PFSK-1 (cell line): ENCODE results near the gene CD164L2.

Experiments
- FOXP2 ChIP-seq: optimal IDR thresholded peaks from 2 replicates; pipeline ENCODE3; 2011; ENCODE audit warnings: borderline replicate concordance, control low read depth, inconsistent platforms; ENCODE audit not compliant: insufficient read depth; ENCODE audit errors: extremely low read length, extremely low read depth
- POLR2AphosphoS5 ChIP-seq: IDR thresholded peaks from 2 replicates; pipeline ENCODE4 v1.6.1; 2012; ENCODE audit warnings: low read depth, mild to moderate bottlenecking, control low read depth, low read length, moderate library complexity
- SIN3A ChIP-seq: IDR thresholded peaks from 2 replicates; pipeline ENCODE4 v1.6.1; 2012; ENCODE audit warnings: mild to moderate bottlenecking, low read length, moderate library complexity, borderline replicate concordance; ENCODE audit not compliant: insufficient read depth
- TAF1 ChIP-seq: IDR thresholded peaks from 2 replicates; pipeline ENCODE4 v1.6.1; 2012; ENCODE audit warnings: low read length, control low read depth, borderline replicate concordance; ENCODE audit not compliant: insufficient read depth
- TF ChIP-seq, protein P1 (sequence below), 2 experiments: IDR thresholded peaks; 2 replicates each; pipeline versions ENCODE4 v1.6.1 to v1.8.0; 2011 to 2012; ENCODE audit warnings: low read depth in 2 of 2, low read length in 2 of 2, control low read depth in 1 of 2, inconsistent platforms in 1 of 2, mild to moderate bottlenecking in 1 of 2, moderate library complexity in 1 of 2; ENCODE audit not compliant: insufficient read depth in 1 of 2

CD164L2 gene

GRCh38 chr1:27427816-27428315 is 44.7 kb upstream of the CD164L2 start:
- TF ChIP-seq TAF1 (no peak), POLR2AphosphoS5 (no peak), SIN3A (no peak), FOXP2 (no peak)
- TF ChIP-seq, protein P1, sequence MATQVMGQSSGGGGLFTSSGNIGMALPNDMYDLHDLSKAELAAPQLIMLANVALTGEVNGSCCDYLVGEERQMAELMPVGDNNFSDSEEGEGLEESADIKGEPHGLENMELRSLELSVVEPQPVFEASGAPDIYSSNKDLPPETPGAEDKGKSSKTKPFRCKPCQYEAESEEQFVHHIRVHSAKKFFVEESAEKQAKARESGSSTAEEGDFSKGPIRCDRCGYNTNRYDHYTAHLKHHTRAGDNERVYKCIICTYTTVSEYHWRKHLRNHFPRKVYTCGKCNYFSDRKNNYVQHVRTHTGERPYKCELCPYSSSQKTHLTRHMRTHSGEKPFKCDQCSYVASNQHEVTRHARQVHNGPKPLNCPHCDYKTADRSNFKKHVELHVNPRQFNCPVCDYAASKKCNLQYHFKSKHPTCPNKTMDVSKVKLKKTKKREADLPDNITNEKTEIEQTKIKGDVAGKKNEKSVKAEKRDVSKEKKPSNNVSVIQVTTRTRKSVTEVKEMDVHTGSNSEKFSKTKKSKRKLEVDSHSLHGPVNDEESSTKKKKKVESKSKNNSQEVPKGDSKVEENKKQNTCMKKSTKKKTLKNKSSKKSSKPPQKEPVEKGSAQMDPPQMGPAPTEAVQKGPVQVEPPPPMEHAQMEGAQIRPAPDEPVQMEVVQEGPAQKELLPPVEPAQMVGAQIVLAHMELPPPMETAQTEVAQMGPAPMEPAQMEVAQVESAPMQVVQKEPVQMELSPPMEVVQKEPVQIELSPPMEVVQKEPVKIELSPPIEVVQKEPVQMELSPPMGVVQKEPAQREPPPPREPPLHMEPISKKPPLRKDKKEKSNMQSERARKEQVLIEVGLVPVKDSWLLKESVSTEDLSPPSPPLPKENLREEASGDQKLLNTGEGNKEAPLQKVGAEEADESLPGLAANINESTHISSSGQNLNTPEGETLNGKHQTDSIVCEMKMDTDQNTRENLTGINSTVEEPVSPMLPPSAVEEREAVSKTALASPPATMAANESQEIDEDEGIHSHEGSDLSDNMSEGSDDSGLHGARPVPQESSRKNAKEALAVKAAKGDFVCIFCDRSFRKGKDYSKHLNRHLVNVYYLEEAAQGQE (IDR thresholded peaks at IDR 0.05; ENCODE audit: insufficient read depth in 1 of 2, low read depth in 2 of 2, low read length in 2 of 2) = no peak

DNA sequence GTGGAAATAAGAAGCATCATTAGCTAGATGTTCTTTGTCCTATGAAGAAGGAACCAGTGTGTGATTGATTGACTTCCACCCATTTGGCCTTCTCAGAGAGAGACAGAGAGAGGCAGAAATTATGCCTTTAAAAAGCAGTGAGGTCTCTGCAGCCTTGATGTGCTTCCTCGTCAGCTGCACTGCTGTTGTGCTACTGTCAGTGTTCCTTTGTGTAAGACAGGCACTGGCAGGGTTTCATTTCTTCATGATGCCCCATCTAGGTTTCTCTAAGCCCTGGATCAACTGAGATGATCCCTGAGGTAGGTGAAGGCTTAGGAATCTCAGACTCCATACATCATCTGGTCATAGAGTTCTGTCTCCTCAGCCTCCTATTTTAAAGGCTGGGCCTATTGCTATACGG is 44.2 kb upstream of the CD164L2 start:
- TF ChIP-seq TAF1 (no peak), FOXP2 (no peak), POLR2AphosphoS5 (no peak), SIN3A (no peak)
- TF ChIP-seq, protein P1 (IDR thresholded peaks at IDR 0.05; ENCODE audit: insufficient read depth in 1 of 2, low read depth in 2 of 2, low read length in 2 of 2) = no peak

DNA sequence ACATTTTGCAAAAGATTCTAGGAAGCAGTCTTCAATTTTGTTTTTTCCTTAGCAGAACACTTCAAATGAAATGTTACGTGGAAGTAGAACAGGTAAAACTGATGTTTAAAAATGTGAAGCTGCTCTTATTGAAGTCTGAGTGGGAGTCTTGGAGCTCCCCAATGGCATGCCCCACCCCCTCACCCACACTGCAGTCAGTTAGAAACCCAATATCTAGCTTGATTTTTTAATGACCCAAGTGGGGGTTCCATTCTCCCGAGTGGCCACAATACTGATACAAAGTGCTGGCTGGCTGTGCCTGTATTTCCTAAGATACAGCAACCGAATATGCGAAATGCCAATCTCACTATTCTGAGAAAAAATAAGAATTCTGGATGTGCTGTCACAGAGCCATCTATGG is 40.6 kb upstream of the CD164L2 start:
- TF ChIP-seq FOXP2 = no peak
- TF ChIP-seq SIN3A = no peak
- TF ChIP-seq, protein P1 (IDR thresholded peaks at IDR 0.05; ENCODE audit: insufficient read depth in 1 of 2, low read depth in 2 of 2, low read length in 2 of 2) = no peak
- no peak for TF ChIP-seq POLR2AphosphoS5
- TF ChIP-seq TAF1 = no peak

DNA sequence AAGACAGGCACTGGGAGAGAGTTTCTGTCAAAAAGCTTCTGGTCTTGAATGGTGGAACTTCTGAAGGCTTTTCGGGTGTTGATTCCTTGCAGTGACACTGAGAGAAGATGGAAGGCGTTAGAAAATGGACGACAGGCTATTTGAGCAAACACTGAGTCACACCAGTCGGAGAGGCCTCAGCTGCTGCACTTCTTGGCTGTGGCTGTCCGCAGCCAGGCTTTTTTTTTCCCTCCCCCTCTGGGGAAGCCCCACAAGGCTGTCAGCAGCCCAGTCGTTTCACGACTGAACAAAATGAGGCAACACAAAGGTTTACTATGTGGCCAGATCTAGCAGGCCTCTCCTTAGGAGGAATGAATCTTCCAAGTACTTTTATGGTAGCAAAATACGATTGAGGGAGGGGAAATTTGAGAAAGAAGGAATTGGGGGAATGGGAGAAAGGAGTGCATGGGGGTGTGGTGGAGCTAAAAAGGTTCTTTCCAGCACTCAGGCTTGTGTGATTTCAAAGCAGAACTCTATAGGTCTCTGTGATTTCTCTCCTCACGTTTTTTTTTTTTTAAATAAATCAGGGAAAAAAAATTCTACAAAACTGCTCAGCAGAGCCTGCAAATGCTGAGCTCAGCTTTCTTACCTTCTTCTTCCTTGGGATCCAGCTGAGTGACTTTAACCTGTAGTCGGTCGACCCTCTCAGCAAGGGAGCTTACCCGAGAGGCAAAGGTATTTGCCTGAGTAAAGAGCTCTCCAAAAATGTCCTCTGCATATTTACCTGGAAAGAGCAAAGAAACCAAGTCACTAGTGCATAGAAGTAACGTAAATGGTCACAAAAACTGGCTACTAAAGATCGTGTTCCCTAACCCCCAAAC is 35.4 kb upstream of the CD164L2 start:
- TF ChIP-seq SIN3A = no peak
- TF ChIP-seq TAF1 = no peak
- TF ChIP-seq, protein P1 (IDR thresholded peaks at IDR 0.05; ENCODE audit: insufficient read depth in 1 of 2, low read depth in 2 of 2, low read length in 2 of 2) = no peak
- TF ChIP-seq FOXP2 = no peak
- TF ChIP-seq POLR2AphosphoS5 = no peak
